GM12873 (cell line): Measurements from ENCODE around the gene HPS6.

Experiments
- TF ChIP-seq, protein P1 (sequence below): IDR thresholded peaks from 2 replicates; pipeline ENCODE4 v1.5.1; 2012; ENCODE audit warnings: low read depth, mild to moderate bottlenecking, moderate library complexity, low read length, control low read depth; ENCODE audit not compliant: insufficient read depth; ENCODE audit errors: missing control alignments

The HPS6 gene

DNA sequence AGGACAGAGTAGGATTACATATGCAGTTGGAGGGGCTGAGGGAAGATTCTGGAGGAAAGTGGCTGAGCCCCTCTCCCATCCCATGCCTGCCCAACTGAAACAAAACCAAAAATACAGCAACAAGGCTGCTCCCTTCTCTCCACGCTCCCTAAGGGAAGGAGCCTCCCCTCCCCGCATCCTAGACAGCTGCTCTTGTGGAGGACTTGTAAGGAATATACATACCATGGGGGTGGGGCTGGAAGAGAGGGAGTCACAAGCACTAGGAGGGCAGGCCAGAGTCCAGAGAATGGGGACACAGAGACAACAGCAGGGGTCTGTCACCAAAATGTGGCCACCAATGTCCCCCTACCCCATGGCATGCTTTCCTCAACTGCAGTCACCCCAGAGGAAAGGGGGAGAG, 41.8 kb downstream of the HPS6 start:
- TF ChIP-seq, protein P1, sequence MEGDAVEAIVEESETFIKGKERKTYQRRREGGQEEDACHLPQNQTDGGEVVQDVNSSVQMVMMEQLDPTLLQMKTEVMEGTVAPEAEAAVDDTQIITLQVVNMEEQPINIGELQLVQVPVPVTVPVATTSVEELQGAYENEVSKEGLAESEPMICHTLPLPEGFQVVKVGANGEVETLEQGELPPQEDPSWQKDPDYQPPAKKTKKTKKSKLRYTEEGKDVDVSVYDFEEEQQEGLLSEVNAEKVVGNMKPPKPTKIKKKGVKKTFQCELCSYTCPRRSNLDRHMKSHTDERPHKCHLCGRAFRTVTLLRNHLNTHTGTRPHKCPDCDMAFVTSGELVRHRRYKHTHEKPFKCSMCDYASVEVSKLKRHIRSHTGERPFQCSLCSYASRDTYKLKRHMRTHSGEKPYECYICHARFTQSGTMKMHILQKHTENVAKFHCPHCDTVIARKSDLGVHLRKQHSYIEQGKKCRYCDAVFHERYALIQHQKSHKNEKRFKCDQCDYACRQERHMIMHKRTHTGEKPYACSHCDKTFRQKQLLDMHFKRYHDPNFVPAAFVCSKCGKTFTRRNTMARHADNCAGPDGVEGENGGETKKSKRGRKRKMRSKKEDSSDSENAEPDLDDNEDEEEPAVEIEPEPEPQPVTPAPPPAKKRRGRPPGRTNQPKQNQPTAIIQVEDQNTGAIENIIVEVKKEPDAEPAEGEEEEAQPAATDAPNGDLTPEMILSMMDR: no peak

DNA sequence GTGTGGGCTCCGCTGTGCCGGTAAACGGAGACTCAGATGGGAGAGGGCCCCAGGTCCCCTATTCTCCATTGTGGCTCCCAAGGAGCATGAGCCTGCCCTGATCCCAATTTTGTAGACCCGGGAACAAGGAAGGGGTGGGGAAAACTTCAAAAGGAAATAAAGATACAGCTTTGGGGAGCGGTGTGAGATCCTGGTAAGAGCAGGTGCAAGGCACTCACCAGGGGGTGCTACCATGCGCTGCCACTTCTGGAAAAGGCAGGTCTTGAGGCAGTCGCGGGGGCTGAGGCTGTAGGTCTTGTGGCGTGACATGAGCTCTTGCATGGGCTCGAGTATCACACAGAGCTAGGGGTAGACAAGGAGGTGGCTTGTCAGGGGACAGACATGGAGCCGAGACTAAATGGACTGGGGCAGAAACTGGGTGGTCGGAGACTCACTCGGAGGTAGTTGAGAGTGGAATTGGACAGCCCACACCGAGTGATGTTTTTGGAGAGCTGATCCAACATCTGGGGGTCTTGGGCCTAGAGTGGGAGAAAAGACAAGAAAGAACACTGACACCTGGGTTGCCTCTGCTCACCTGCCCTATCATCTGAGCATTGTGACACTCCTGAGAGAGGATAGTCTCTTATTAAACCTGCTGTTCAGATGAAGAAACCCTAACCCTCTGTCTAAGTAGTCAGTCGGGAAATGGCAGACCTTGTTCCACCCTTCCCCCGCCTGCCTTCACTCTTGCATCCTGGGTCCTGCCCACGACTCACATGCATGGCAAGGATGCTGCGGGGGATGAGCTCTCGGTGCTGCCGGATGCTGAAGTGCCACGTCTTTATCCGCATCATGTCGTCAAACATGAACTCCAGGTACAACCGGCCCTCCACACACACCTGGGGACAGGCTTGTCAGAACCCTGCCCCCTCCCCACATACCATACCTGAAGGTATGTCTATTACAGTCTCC, 44.3 kb downstream of the HPS6 start:
- TF ChIP-seq, protein P1: no peak

DNA sequence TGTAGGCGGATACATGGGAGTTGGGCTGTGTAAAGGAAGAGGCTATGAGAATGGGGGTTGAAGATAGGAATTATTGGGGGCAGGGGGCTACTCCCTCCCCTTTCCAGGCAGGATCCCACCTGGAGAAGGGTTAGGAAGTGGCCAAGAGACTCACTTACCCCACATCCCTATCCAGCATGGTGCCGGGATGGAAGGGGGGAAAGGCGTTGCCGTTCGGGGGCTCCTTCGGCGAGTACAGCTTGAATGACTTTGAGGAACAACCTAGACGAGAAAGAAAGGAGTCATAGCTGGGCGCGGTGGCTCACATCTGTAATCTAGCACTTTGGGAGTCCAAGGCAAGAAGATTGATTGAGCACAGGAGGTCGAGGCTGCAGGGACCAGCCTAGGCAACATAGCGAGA, 46.1 kb downstream of the HPS6 start:
- TF ChIP-seq, protein P1: no peak

DNA sequence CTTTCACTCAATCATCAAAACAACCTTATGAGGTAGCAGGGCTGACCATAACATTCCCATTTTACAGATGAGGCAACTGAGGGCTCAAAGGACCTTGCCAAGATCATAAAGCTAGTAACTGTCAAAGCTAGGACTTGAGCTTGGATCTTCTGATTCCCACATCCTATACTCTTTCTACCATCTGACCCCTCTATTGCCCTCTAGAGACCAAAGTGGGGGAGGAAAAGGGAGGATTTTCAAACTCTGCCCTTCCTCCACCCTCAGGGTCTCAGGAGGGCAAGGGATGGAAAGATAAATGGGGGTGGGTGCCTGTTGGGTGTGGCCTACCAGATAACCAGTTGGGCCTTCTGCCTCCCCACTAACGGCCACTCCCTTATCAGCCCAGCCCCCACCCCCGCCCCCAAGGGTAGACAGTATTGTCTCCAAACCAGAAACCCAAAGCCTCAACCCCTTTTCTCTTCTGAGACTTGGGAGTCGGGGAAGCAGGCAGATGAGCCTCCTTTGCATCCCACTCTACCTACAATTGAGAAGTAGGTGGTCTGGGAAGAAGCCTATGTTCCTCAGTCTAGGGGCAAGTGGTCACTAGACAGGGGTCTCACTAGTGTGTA, 47.2 kb downstream of the HPS6 start:
- TF ChIP-seq, protein P1: peak; percentile 41

DNA sequence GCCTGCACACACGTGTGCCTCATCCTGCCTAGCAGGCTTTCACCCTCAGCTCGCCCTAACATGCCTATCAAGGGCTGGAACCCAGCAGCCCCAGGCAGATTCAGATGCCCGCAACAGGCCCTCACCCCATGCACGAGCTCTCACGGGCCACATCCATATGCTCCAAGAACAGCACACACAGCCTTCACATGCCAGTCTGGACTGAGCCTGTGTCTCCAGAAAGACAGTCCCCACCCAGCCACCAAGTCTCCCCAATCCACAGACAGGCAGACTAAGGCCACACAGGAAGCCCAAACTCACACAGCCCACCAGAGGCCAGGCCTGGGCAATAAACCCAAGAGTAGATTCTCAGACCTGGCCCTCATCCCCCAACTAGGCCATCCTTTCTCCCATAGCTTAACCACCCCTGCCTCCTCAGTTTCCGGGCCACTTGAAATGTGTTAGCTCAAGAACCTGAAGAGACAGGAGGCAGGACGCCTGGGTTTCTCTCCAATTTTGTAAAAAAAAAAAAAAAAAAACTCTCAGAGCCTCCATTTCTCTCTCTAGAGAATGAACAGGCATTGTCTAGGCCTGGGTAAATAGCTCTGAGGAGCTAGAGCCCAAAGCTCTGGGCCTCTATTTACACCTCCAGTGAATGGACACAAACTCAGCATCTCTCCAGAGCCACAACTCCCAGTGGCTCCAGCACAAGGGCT, 48.3 kb downstream of the HPS6 start:
- TF ChIP-seq, protein P1: no peak

DNA sequence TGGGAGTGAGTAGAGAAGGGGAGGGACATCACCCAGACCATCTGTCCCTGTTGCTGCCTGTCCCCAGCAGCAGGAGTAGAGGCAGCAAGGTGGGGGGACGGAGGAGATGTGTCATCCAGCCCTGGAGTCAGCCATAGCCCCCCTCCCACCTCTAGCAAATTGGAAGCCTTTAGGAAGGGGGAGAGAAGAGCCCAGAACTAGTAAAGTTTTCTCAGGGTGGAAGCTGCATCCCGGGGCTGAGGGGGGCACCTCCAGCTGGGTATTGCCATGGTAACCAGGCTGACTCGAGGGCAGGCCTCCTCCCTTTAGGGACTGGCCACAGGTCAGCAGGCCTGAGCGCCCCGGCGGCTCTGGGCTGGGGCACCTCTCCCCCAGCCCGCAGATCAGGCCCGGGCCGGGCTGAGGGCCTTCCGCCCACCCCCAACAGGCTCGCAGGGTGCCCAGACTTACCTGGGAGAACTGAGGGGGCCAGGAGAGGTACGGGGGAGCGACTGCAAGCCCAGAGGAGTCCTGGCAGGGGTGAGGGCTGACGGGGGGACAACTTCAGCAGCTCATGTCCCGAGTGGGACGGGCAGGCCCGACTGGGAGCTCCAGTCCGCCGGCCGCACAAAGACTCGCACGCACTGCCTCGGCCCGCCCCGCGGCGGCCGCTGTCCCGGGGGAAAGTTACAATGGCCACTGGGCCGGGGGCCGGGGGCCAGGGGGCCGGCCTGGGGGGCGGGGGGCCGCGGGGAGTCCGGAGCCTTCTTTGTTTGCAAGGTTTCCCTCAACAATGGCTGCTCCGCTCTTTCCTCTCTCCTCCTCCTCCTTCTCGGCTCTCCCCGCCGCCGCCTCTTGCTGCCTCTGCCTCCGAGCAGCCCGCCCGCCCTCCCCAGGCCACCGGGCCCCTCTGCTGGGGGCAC, 49.1 kb downstream of the HPS6 start:
- TF ChIP-seq, protein P1: no peak
